GM19193 (cell line): ENCODE results near the gene PTPRN2.

Experiments used
- POLR2A ChIP-seq: IDR thresholded peaks from 4 replicates; pipeline ENCODE4 v1.6.1; 2011; ENCODE audit not compliant: insufficient read depth, insufficient read length; ENCODE audit errors: extremely low read depth

Gene PTPRN2

GRCh38 chr7:158050441-158050977 is 537.1 kb downstream of the PTPRN2 start:
- no peak for TF ChIP-seq POLR2A

GRCh38 chr7:158049271-158049670 is 538.4 kb downstream of the PTPRN2 start:
- TF ChIP-seq POLR2A = no peak

- no peak for TF ChIP-seq POLR2A
Measured at GRCh38 chr7:158048569-158048968, 539.1 kb downstream of the PTPRN2 start.

- TF ChIP-seq POLR2A = no peak
Measured at GRCh38 chr7:158047391-158048059, 540.1 kb downstream of the PTPRN2 start.

DNA sequence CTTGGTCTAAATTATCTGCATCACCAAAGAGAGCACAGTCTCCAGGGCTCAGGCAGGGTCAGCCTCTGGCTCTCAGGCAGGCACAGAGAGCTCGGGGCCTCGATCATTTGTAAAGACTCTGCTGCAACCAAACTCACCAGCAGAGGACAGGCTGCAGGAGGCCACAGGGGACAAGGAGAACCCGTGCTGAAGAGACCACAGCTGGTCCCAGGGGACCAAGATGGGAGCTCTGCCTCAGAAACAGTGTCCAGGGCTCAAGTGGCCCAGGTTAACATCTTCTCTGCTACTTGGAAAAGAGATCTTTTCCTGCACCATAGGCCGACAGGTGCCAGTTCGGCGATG is 543.2 kb downstream of the PTPRN2 start:
- TF ChIP-seq POLR2A = no peak

GRCh38 chr7:158043551-158044481 is 543.8 kb downstream of the PTPRN2 start:
- no peak for TF ChIP-seq POLR2A

- no peak for TF ChIP-seq POLR2A
Measured at GRCh38 chr7:158042156-158042880, 545.3 kb downstream of the PTPRN2 start.

- TF ChIP-seq POLR2A = no peak
Measured at GRCh38 chr7:158040199-158040598, 547.4 kb downstream of the PTPRN2 start.

- TF ChIP-seq POLR2A = no peak
Measured at GRCh38 chr7:158039270-158039669, 548.4 kb downstream of the PTPRN2 start.

DNA sequence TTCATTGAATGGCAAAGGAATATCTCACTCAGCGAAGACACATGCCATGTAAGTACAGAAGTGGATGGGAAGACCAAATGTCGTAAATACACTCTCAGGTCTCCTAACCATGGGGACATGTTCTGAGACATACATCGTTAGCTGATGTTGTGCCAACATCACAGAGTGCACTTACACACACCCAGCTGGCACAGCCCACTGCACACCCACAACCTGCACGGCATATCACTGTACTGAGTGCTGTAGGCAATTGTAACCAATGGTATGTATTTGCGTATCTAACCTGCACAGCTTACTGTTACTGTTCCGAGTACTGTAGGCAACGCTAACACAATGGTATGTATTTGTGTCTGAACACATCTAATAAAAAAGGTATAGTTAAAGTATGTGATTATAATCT is 550.4 kb downstream of the PTPRN2 start:
- no peak for TF ChIP-seq POLR2A

GRCh38 chr7:158035343-158035742 is 552.3 kb downstream of the PTPRN2 start:
- TF ChIP-seq POLR2A = no peak

DNA sequence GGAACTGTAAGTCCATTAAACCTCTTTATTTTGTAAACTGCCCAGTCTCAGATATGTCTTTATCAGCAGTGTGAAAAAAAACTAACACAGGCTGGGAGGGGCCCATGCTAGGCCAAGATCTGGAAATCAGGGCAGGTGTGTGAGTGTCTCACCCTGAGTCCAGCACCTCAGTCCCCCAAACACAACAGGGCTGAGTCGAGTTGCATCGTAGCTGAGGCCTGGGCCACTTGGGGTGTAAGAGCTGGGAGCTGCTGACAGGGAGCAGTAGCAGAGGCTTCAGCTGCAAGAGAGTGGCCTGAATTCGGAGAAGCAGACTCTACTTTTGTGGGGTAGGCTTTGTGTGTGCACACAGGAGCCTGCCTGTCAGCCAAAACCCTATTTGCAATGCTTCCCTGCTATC is 553.1 kb downstream of the PTPRN2 start:
- TF ChIP-seq POLR2A = no peak

DNA sequence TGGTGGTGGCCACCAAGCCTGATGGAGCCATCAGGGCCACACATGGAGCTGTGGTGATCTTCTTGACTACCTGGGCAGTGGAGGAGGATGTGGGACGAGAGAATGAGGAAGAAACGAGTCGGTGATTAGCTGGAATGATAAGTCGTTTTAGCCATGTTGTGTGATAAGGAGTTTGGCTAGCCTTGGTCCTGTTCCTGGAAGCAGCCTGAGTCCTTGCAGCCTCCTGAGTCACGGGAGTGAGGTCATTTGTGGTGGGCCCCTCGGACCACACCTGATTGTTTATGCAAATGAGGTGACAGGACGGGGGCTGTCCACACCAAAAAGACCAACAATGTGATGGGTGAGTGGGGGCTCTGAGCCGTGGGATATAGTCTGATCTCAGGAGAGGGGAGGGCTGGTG is 554.4 kb downstream of the PTPRN2 start:
- no peak for TF ChIP-seq POLR2A

DNA sequence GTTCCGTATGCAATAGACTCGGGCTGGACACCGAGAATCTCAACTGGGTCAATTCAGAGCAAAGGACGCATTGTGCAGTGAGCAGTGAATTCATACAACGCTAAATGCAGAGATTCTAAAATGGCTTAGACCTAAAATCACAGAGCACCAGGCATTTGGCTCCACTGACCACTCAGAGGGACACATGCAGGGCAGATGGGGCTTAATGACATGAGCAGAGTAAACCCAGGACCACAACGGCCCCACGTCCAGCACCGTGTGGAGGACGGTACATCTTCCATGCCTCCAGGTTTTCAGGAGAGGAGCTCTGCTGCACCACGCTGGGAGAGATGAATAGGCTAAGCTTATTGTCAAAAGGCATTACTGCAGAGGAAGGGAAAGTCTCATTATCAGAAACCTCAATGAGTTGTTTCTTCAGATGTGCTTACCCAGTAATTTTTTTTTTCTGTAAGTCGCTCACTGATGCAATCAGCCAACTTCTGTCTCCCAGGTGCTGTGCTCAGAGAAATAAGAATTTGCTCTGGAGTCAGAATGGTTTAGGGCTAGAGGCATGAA is 555.0 kb downstream of the PTPRN2 start:
- no peak for TF ChIP-seq POLR2A

- no peak for TF ChIP-seq POLR2A
Measured at GRCh38 chr7:158031867-158032308, 555.7 kb downstream of the PTPRN2 start.
